Mesenchymal stem cell (in vitro differentiated cells and primary cell): Measurements from ENCODE around the gene CATSPER4.

Source experiments
- DNase-seq: peaks from one replicate; pipeline ENCODE4 v3.0.0-alpha.2; 2013
- H2AFZ ChIP-seq: one replicate; pipeline ENCODE4 v1.6.1; 2013; ENCODE audit warnings: low read depth, mild to moderate bottlenecking, control low read depth, inconsistent platforms, low read length, moderate library complexity
- H2AK5ac ChIP-seq: 2 replicates; pipeline ENCODE4 v1.6.1; 2013; ENCODE audit warnings: low read length, moderate library complexity, mild to moderate bottlenecking, inconsistent platforms; ENCODE audit not compliant: severe bottlenecking
- H2BK120ac ChIP-seq: one replicate; pipeline ENCODE4 v1.6.1; 2013; ENCODE audit warnings: low read depth, mild to moderate bottlenecking, inconsistent platforms, low read length, moderate library complexity
- H2BK12ac ChIP-seq, 2 experiments: one replicate each; pipeline ENCODE4 v1.6.1; 2013; ENCODE audit warnings: inconsistent platforms in 2 of 2, low read length in 2 of 2, mild to moderate bottlenecking in 2 of 2, moderate library complexity in 2 of 2, control low read depth in 1 of 2
- H2BK15ac ChIP-seq: one replicate; pipeline ENCODE4 v1.6.1; 2013; ENCODE audit warnings: mild to moderate bottlenecking, low read depth, inconsistent platforms; ENCODE audit not compliant: poor library complexity, severe bottlenecking
- H2BK5ac ChIP-seq: 2 replicates; pipeline ENCODE4 v1.6.1; 2013; ENCODE audit warnings: low read depth, mild to moderate bottlenecking, low read length, control low read depth, inconsistent platforms; ENCODE audit not compliant: poor library complexity, severe bottlenecking
- H3K14ac ChIP-seq, 2 experiments: one replicate each; pipeline ENCODE4 v1.6.1; 2013; ENCODE audit warnings: inconsistent platforms in 2 of 2, low read length in 2 of 2, control low read depth in 1 of 2, mild to moderate bottlenecking in 1 of 2, moderate library complexity in 1 of 2
- H3K18ac ChIP-seq, 2 experiments: one replicate each; pipeline ENCODE4 v1.6.1; 2013; ENCODE audit warnings: inconsistent platforms in 2 of 2, low read length in 2 of 2, control low read depth in 1 of 2, low read depth in 1 of 2, mild to moderate bottlenecking in 1 of 2
- H3K23ac ChIP-seq, 2 experiments: one replicate each; pipeline ENCODE4 v1.6.1; 2013; ENCODE audit warnings: inconsistent platforms in 2 of 2, low read length in 2 of 2, mild to moderate bottlenecking in 2 of 2, moderate library complexity in 2 of 2, control low read depth in 1 of 2
- H3K27ac ChIP-seq: 2 replicates; pipeline ENCODE4 v1.5.1; 2013; ENCODE audit warnings: mild to moderate bottlenecking, moderate library complexity, low read length, control low read depth, inconsistent platforms; ENCODE audit not compliant: poor library complexity, severe bottlenecking
- H3K27me3 ChIP-seq, 2 experiments: 2 replicates each; pipeline versions ENCODE4 v1.6.1 to v1.7.0; 2013; ENCODE audit warnings: low read length in 2 of 2, mild to moderate bottlenecking in 2 of 2, moderate library complexity in 2 of 2, control low read depth in 1 of 2, inconsistent platforms in 1 of 2; ENCODE audit not compliant: control insufficient read depth in 1 of 2, insufficient read depth in 1 of 2
- H3K36me3 ChIP-seq, 2 experiments: 2 replicates each; pipeline versions ENCODE4 v1.6.1 to v1.7.0; 2013; ENCODE audit warnings: low read length in 2 of 2, control low read depth in 1 of 2, inconsistent platforms in 1 of 2, low read depth in 1 of 2, mild to moderate bottlenecking in 1 of 2; ENCODE audit not compliant: insufficient read depth in 2 of 2, control insufficient read depth in 1 of 2
- H3K4ac ChIP-seq, 2 experiments: one replicate each; pipeline ENCODE4 v1.6.1; 2013; ENCODE audit warnings: inconsistent platforms in 2 of 2, low read length in 2 of 2, mild to moderate bottlenecking in 2 of 2, moderate library complexity in 2 of 2, control low read depth in 1 of 2, low read depth in 1 of 2
- H3K4me1 ChIP-seq: 2 replicates; pipeline ENCODE4 v1.6.1; 2013; ENCODE audit warnings: low read depth, low read length, control low read depth; ENCODE audit not compliant: control insufficient read depth, insufficient read depth
- H3K4me2 ChIP-seq: 2 replicates; pipeline ENCODE4 v1.6.1; 2013; ENCODE audit warnings: low read length, mild to moderate bottlenecking, inconsistent platforms; ENCODE audit not compliant: poor library complexity, severe bottlenecking
- H3K4me3 ChIP-seq, 2 experiments: 2 replicates each; pipeline versions ENCODE4 v1.5.1 to v1.7.0; 2013; ENCODE audit warnings: low read length in 2 of 2, mild to moderate bottlenecking in 2 of 2, control low read depth in 1 of 2, low read depth in 1 of 2; ENCODE audit not compliant: insufficient read depth in 1 of 2
- H3K79me1 ChIP-seq: replicated peaks from 2 replicates; pipeline ENCODE4 v1.6.1; 2013; ENCODE audit warnings: mild to moderate bottlenecking, control low read depth, low read length, inconsistent platforms; ENCODE audit not compliant: poor library complexity, severe bottlenecking
- H3K9ac ChIP-seq: 2 replicates; pipeline ENCODE4 v1.7.0; 2013; ENCODE audit warnings: mild to moderate bottlenecking, low read length, moderate library complexity
- H3K9me3 ChIP-seq: 2 replicates; pipeline ENCODE4 v1.7.0; 2013; ENCODE audit warnings: mild to moderate bottlenecking, low read length; ENCODE audit not compliant: control insufficient read depth
- H4K8ac ChIP-seq: one replicate; pipeline ENCODE4 v1.6.1; 2013; ENCODE audit warnings: inconsistent platforms, mild to moderate bottlenecking, low read length, moderate library complexity
- H4K91ac ChIP-seq: one replicate; pipeline ENCODE4 v1.6.1; 2013; ENCODE audit warnings: mild to moderate bottlenecking, low read length, inconsistent platforms
- WGBS: methylation state at CpG from one replicate; pipeline ENCODE4 v1.1.7; 2013; ENCODE audit warnings: mixed read lengths; 5-methylcytosine and 5-hydroxymethylcytosine counted together

CATSPER4 gene

DNA sequence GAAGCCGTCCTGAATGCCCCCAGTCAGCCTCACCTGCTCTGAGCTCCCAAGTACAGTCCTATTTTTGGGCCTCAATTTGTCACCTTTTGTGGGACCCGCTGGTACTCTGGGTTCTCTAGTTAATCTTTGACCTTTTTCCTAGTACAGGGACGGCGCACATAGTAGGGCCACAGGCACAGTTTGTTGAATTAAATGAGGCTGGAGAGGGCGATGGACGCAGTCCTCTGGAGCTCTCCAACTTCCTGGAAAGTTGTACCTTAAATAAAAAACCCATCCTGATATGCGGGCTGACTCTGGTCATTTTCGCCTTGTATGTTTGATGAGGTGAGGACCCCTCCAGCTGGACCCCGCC lies 26.7 kb upstream of the CATSPER4 start:
- H3K4me1 ChIP-seq, result peaks cover 21% of the 10 kb centered on the region
- no peak overlapping the region for H3K27ac ChIP-seq
- no peak overlapping the region for H3K14ac ChIP-seq
- no peak overlapping the region for H2BK120ac ChIP-seq
- H3K4ac ChIP-seq, result no peak overlapping the region
- H3K27me3 ChIP-seq, result peaks cover 37 to 62% of the 10 kb centered on the region in 2 experiments
- H3K9ac ChIP-seq, result no peak overlapping the region
- H2BK5ac ChIP-seq, result no peak overlapping the region
- peak overlapping the region; percentile 98 for H3K4me2 ChIP-seq
- no peak overlapping the region for H2AK5ac ChIP-seq
- no peak overlapping the region for H4K8ac ChIP-seq
- H3K4me3 ChIP-seq, result peak overlapping the region in 1 of 2 experiments; percentile 68
- no peak overlapping the region for H2BK12ac ChIP-seq
- no peak overlapping the region for H2AFZ ChIP-seq
- H3K79me1 ChIP-seq, result no peaks in the 10 kb centered on the region
- 91% methylated on average over 9 of the region's 9 CpGs for WGBS
- no peak overlapping the region for H3K23ac ChIP-seq
- no peaks in the 10 kb centered on the region for H3K9me3 ChIP-seq
- H3K36me3 ChIP-seq, result no peaks in the 10 kb centered on the region
- H3K18ac ChIP-seq, result no peak overlapping the region
- no peak overlapping the region for H4K91ac ChIP-seq
- DNase-seq, result no peak
- H2BK15ac ChIP-seq, result no peak overlapping the region

DNA sequence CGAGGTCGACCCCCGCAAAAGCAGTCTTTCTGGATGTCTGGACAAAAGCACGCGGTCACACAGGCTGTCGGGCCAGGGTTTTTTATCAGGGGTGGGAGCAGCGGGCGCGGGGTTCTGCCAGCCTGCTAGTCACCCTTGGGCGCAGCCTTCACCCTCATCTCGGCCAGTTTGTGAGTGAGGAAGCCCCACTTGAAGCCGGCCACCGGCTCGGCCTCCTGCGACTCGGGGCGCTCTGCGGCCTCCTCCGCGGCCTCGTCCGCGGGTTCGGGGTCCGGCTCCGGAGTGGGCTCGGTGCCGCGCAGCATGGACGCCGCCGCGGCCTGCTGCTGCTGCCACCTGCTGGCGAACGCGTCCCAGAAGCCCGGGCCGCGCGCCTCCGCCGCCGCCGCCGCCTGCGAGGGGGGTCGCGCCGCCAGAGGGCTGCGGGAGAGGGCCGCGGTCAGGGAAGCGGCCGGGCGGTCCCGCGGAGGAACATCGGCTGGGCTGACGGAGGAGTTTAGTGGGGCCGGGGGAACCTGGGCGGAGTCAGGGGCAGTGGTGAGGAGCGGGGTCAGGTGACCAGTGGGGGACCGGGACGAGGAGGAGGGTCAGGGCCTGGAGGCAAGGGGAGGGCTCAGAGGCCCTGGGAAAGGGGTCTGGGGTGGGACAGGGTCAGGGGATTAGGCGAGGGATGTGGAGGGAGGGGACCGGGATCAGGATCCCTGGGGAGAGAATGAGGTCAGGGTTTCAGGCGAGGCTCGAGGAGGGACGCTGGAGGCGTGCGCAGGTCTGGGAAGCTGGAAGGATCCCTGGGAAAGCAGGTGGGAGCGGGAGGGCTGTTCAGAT lies 26.2 kb upstream of the CATSPER4 start:
- 15% methylated on average over 66 of the region's 72 CpGs for WGBS
- Histone ChIP-seq H2AK5ac (no peak overlapping the region), H2BK120ac (peak overlapping the region; percentile 15), H2BK5ac (no peak overlapping the region), H3K23ac (no peak overlapping the region), H3K18ac (peak overlapping the region; percentile 55 to 86), H4K91ac (peak overlapping the region; percentile 9), H3K36me3 (no peaks in the 10 kb centered on the region), H3K14ac (no peak overlapping the region), H2BK15ac (peak overlapping the region; percentile 92), H4K8ac (peak overlapping the region; percentile 55), H3K27ac (no peak overlapping the region), H3K4me2 (peak overlapping the region; percentile 98), H2BK12ac (peak overlapping the region in 1 of 2 experiments; percentile 75), H3K27me3 (peaks cover 34 to 56% of the 10 kb centered on the region in 2 experiments), H3K4me3 (peak overlapping the region; percentile 54 to 68), H3K9me3 (no peaks in the 10 kb centered on the region), H2AFZ (peak overlapping the region; percentile 60), H3K79me1 (no peaks in the 10 kb centered on the region), H3K4ac (peak overlapping the region; percentile 47 to 55), H3K4me1 (peaks cover 21% of the 10 kb centered on the region), H3K9ac (peak overlapping the region; percentile 51)
- DNase-seq, result peak; percentile 24

DNA sequence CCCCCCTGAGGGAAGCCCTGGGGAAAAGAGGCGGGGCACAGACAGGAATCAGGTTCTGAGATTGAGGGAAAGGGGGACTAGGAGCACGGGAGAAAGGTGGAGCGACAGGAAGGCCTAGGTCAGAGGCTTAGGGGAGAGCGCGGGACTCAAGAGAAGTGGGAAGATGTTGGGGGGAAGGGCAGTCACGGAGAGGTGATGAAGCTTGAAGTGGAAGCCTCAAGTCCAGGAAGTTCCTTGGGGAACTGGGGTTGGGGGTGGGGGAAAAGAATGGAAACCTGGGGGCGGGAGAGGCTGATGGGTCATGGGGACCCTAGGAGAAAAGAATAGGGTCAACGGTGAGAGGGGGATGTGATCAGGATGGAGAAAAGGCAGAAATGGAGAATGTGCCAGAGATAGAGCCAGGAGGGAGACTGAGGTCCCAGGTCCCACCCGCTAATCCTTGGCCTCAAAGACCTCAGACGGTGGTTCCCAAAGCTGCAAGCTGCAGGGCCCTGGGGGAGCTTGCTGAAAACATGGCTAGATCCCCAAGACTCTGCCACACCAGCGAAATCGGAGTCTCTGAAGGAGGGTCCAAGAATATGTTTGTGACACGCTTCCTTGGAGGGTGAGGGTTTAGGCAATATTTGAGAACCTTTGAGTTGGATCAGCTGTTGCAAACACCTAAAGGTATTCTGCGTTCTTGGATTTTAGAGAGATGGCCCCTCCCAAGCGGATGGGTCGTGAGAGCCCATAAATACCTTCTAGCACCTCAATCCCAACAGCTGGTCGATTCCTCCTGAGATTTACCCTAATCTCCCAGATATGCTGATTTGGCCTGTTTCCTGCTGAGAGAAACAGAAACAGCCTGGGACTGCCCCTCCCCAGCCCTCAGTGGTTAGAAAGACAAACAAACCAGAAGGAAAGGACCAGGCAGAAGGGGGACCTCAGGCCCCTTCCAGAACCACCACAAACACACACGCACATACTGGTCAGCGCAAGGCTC lies 25.2 kb upstream of the CATSPER4 start:
- DNase-seq, result peak; percentile 49
- peak overlapping the region; percentile 55 for H4K8ac ChIP-seq
- WGBS, result 48% methylated on average over 17 of the region's 19 CpGs
- no peak overlapping the region for H2AK5ac ChIP-seq
- H3K79me1 ChIP-seq, result peaks cover 4% of the 10 kb centered on the region
- no peak overlapping the region for H2AFZ ChIP-seq
- H3K27me3 ChIP-seq, result peaks cover 28 to 50% of the 10 kb centered on the region in 2 experiments
- no peaks in the 10 kb centered on the region for H3K9me3 ChIP-seq
- H3K9ac ChIP-seq, result no peak overlapping the region
- H3K36me3 ChIP-seq, result no peaks in the 10 kb centered on the region
- peak overlapping the region; percentile 92 for H2BK15ac ChIP-seq
- H2BK12ac ChIP-seq, result peak overlapping the region; percentile 0 to 38
- H3K18ac ChIP-seq, result peak overlapping the region in 1 of 2 experiments; percentile 46
- H3K4me2 ChIP-seq, result peak overlapping the region; percentile 98
- H3K4me3 ChIP-seq, result peak overlapping the region in 1 of 2 experiments; percentile 68
- H2BK5ac ChIP-seq, result no peak overlapping the region
- no peak overlapping the region for H3K27ac ChIP-seq
- no peak overlapping the region for H4K91ac ChIP-seq
- peaks cover 23% of the 10 kb centered on the region for H3K4me1 ChIP-seq
- H3K4ac ChIP-seq, result no peak overlapping the region
- no peak overlapping the region for H3K23ac ChIP-seq
- no peak overlapping the region for H3K14ac ChIP-seq
- no peak overlapping the region for H2BK120ac ChIP-seq
